GM18873 (cell line): ENCODE results near the gene TXNDC17.
"Not testable (repeated sequence)": the region's sequence is repeated elsewhere in the genome, so short reads cannot be mapped to it uniquely, and the experiment has no call there.

Experiments
- ATAC-seq: cut with Tn5 transposase; IDR thresholded peaks from one replicate; pipeline ENCODE4 v1.9.1; 2021; ENCODE audit warnings: mild to moderate bottlenecking, moderate library complexity, moderate number of reproducible peaks; ENCODE audit not compliant: unreplicated experiment, low FRiP score

The TXNDC17 gene

DNA sequence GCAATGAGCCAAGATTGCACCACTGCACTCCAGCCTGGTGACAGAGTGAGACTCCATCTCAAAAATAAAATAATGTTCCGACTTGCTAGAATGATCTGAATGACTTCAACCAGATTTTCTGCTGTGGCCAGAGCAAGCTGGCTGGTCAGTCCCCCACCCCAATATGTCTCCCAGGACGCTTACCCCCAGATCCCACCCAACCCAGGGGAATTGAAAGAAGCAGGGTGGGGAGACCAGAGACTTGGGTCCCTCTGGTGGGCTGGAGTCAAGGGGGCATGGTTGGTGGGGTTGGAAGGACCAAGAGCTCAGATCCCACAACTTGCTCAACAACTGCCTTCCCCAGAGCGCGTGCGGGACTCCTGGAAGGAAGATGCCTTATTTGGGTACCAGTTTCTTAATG is 17.6 kb downstream of the TXNDC17 start:
- not testable (repeated sequence) for ATAC-seq

DNA sequence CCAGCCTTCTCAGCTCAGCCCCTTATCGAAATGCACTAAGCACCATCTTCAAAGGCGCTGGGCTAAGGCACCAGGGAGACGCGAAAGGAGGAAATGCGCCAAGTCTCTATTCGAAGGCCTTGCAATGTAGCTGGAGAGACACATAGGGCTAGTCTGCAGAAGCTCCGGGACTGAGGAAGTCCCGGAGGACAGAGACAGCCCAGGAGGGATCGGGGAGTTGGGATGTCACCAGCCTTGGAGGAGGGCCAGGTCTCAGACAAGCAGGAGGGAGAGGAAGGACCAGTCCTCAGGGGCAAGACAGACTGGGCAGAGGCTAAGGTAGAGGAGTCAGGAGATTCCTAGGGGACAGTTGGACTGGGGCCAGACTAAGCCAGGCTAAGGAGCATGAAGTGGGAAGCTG is 19.2 kb downstream of the TXNDC17 start:
- ATAC-seq: no peak

DNA sequence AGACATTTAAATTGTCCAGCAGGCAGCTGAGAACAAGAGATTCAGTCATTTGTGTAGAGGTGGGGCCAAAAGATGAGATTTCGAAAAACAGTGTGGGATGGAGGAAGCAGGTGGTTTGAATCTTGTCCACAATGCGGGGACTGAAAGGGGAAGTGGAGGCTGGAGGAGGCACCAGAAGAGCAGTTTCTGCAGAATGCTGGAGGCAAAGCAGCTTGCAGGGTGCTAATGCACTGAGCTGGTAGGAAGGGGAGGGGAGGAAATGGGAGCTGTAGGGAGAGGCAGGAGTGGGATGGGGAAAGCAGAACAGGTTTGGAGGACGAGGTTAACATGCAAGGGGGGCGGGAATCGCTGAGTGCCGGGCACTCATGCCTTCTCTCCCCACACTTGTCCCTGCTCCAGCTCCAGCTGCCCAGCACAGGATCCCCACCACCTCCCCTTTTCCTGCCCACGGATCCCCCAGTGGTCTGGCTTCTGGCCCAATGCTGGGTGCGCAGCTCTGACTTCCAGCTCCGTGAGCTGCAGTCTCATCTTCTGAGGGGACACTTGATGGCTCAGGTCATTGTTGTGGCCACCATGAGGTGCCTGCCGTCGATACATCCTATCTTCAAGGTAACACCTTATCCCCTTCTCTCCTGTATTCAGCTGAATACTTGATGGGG is 20.1 kb downstream of the TXNDC17 start:
- ATAC-seq: peak; percentile 73

DNA sequence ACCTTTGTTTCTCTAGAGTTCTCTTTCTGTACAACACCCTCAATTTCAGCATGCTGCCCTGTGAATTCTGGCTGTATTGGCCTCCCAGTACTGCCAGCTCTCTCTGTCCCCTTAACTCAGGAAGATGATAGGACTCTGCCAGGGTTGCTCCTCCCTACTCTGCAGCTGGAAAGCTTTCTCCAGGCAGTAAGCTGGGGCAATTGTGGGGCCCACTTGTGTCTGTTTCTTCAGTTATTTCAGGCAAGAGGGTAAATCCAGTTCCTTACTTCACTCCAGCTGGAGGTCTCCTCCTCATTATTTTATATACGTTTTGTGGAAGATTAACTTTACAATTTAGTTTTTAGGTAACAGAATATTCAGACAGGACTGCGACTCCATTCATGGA is 20.6 kb downstream of the TXNDC17 start:
- ATAC-seq: no peak

DNA sequence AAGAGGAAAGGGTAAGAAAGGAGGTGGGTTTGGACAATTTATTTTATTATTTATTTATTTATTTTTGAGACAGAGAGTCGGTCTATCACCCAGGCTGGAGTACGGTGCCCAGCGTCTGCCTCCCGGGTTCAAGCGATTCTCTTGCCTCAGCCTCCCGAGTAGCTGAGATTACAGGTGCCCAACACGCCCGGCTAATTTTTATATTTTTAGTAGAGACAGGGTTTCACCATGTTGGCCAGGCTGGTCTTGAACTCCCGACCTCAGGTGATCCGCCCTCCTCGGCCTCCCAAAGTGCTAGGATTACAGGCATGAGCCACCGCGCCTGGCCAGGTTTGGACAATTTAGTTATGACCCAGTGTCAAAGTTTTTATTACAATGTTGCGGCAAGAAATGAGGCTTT is 22.3 kb downstream of the TXNDC17 start:
- not testable (repeated sequence) for ATAC-seq

DNA sequence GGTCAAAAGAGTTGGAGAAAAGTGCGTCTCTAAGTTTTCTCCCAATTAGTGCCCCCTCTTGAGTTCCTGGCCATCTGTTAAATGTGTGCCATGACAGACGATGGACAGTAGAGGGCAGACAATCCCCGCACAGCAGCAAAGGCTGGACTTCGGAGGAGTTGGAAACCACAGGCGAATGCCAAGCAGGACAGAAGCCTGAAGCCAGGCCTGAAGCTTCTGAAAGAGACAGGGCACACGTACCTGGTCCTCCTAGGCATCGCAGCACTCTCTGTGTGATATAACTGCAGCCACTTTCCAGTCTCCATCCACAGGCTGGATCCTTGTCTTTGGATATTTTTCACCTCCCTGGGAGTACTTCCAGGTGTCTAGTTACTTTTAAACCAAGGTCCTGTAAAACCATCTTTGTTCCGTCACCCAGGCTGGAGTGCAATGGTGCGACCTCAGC is 25.2 kb downstream of the TXNDC17 start:
- ATAC-seq: no peak

DNA sequence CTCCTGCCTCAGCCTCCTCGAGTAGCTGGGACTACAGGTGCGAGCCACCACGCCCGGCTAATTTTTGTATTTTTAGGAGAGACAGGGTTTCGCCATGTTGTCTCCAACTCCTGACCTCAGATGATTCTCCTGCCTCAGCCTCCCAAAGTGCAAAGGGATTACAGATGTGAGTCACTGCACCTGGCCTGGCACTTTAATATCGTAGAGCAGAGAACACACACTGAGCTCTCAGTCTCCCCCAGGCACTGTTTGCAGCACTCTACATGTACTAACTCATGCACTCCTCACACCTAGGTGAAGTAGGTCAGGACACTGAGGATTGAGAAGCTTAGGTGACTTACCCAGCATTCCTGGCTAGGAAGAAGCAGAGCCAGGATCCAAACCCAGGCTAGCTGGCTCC is 25.7 kb downstream of the TXNDC17 start:
- ATAC-seq: no peak

DNA sequence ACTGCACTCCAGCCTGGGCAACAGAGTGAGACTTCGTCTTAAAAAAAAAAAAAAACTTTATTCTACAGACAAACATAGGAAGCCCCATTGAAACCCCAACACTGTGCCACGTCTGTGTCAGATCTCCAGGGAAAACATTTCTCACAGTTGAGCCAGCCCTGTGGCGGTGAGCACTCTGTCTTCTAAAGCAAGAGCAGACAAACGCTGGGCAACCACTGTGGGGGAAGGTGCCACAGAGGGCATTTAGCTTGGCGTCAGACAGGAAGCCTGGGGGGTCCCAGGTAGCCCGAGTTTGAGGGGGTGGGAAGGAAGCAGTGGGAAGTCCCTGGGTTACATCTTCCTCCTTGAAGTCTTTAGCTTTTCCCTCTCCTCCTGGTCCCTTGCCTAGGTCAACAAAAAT is 26.7 kb downstream of the TXNDC17 start:
- ATAC-seq: no peak

DNA sequence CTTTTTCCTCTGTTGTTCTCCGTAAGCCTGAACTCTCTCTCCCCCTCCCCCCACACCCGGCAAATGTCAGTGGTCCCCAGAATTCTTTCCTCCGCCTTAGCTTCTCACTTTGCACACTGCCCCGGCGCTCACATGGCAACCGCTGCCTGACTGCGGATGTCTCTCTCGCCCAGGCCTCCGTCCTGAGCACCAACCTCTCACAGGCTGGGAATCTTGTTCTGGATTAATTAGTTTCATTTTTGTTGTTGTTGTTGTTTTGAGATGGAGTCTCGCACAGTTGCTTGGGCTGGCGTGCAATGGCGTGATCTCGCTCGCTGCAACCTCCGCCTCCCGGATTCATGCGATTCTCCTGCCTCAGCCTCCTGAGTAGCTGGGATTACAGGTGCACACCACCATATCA is 27.4 kb downstream of the TXNDC17 start:
- no peak for ATAC-seq

DNA sequence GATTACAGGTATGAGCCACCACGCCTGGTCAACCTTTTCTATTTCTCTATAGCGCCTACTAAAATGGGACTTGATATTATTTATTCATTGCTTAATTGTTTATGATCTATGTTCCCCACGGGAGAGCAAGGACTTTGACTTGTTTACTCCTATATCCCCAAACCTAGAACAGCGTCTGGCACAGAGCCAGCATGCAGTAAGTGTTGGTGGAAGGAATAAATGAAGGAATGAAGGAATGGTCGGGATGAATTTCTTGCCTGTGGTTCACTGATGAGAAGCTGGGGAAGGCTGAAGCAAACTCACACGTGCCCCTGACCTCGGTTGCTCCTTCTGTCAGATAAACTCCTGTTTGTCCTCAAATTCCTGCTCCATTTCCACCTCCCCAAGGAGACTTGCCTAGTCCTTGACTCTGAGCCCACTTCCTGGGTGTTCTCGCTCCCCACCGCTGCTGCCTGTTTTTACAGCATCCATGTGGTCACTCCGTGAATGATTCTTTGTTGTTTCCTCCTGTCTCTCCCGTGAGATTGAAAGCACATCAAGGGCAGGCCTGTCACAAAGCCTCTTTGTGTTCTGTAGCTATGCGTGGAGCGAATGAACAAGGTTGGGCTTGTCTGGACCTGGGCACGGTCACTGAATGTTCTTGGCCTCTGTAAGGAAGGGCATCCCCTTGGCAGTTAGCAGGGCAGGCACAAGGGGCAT is 28.0 kb downstream of the TXNDC17 start:
- ATAC-seq: no peak

DNA sequence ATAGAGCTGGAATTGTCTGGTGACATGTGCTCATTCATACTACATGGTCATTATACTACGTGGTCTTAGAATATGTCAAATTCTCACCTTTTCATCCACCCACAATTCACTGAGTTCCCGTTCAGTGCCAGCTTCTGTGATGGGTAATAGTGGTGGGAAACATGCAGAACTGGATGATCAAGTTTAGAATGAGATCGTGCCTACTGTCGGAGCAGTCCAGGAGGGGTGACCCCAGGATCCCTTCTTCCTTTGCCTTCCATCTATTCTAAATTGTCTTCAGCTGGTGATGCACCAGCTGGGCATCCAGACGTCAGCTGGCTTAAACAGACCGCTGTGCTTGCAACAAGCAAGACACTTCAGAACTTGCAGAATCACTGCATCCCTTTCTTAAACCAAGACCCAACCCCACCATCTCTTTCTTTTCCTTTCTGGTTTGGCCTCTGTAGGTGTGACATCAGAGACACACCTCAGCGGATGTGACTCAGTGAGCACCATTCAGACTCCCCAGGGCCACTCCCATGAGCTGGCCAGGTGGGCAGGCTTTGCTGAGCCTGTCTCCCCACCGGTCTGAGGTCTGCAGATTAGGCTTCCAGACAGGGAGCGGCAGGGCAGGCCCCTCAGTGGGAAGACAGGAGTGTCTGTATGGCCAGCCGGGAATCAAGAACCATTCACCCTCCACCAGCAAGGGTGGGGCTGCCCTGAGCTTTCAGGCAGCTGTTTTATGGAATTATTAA is 28.8 kb downstream of the TXNDC17 start:
- no peak for ATAC-seq

DNA sequence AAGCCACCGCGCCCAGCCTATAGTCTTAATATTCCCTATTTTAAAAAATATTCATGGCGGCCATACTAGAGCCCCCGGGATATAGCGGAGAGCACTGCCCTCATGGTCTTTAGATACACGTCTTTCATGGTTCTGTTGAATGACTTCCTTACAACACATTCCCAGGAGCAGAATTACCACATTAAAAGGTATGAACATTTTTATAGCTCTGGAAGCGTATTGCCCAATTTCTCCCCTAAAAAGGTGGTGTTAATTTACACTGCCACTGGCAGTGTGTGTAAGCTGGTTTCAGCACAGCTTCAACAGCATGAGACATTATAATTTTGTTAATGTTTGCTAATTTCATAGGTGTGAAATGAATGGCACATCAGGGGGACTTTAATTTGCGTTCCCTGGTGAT is 29.7 kb downstream of the TXNDC17 start:
- ATAC-seq: no peak

DNA sequence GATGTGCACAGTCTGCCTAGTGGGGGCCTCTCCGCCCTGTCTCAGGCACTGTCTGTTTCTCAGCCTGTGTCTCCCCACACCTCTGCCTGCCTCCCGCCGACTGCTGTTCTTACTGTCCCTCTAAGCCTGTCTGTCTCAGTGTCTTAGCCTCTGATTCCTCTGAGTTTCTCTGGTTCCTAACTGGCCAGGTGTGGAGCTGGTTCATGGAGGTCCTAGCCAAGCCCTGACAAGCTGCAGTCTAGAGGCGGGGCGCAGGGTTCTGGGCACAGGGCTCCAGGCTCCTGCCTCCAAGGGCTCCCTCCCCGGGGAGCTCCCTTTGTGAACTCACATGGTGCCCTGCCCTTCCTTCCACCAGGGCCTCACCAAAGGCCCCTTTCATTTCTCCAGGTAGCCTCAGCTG is 30.1 kb downstream of the TXNDC17 start:
- ATAC-seq: no peak

DNA sequence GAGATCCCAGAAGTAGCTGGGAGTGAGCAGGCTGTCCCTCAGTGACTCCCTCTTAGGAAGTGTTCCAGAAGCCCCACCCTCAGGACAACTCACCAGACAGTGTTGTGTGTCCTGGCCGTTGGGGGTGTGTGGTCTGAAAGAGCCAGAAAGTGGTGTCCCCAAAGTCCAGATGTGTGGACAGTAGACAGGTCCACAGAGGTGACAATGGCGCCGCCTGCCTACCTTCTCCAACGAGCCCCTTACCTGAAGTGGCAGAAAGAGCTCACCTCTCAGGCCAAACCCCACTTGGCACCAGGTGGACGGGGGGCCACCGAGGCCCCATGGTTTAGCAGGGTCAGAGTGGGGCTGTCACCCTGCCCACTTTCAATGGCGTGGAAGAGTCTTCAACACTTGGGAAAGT is 30.6 kb downstream of the TXNDC17 start:
- ATAC-seq: no peak

DNA sequence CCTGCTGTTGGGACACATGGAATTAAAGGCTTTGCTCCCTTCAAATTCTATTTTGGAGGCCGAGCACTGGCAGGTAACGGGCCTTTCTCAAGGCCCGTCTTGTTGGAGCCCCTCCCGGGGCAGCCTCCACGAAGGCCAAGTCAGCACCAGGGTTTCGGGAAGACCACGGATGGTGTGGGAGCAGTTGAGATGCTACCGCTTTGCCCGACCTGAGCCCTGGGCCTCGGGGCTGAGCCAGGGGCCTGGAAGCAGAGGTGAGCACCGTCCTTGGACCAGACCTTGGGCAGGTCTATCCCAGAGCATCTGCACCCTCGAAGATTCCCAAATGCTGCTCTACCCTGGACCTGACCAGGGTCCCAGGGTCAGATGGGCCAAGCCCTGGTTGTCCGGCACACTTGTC is 33.7 kb downstream of the TXNDC17 start:
- ATAC-seq: no peak

DNA sequence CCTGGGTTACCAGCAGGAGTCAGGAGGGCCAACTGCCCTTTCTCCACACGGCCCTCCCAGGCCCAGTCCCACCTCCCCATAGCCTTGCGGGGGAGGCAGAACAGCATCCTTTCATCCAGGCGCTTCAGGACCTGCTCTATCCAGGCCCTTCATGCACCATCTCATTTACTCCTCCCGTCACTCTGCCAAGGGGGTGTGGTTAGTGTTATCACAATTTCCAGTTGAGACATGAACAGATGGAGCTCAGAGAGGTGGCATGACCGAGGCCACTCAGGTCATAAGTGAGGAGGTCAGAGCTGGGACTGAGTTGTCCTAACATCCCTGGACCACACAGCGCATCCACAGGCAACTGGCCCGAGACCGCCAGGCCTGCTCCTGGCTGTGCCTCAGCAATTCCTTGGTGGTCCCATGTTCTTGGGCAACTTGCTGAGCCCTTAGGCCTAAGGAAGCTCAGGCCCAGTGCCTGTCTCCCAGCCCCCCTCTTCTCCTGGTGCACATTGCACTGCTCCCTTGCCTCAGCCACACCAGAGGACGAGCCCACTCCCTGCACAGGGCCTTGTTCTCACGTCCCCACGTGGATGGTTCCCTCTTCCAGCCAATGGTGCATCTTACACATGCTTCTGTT is 34.5 kb downstream of the TXNDC17 start:
- ATAC-seq: no peak

DNA sequence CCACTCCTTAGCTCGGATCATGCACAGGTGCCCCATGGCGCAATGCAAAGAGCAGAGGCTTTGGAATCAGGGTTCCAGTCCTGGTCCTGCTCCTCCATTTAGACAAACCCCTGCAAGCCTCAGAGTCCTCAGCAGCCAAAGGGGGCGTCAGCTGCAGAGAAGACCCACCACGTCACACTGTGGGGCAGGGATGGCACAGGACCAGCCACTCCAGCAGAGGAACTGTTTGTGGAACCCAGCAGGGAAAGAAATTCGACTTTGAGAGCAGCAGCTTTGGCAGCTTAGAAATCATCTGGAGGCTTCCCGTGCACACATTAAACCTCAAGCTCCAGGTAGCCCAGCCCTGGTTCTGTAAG is 35.9 kb downstream of the TXNDC17 start:
- ATAC-seq: no peak

DNA sequence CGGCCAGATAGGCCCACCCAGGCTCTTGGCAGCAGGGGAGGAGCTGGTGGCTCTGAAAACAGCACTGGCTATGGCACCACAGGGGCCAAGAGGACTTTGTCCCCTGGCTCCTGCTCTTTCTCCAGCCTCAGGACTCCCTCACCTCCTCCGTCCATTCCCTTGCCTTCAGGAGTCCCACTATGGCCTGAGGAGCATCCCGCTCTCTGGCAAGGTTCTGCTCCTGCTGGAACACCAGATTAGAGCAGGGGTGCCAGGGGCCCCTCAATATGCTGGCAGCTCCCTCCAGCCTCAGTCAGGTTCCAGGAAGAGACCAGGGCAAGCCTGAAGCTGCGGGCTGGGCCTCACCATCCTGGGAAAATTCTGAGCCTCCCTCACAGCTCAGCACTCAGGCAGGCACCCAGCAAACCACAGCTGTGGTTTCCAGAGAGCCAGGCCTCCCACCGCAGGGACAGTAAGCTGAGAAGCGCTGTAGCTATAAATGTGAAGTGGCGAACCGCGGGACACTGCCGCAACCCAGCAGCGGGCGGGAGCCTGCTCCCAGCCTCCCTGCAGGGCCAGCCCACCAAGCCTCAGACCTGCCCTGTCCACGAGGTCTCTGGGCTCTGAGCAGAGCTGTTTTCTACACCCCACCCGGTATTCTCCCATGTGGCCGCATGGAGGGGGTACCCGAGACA is 36.4 kb downstream of the TXNDC17 start:
- ATAC-seq: no peak

DNA sequence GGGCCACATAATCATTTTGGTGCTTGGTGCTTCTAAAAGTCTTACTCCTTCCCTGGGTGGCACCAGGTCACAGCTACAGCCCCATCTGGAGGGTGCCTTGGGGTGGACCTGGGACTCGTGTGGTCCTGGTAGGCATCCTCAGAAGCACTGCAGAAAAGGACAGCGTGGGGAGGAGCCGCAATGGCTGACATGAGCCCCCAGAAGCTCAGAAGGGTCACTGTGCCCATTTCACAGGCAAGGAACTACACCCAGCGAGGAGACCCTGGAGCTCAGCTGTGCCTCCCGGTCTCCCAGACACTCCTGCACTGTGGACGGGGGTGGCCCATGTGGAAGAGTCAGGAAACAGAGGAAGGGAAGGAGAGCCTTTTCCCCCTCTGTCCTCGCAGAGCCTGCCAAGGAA is 37.1 kb downstream of the TXNDC17 start:
- ATAC-seq: no peak

DNA sequence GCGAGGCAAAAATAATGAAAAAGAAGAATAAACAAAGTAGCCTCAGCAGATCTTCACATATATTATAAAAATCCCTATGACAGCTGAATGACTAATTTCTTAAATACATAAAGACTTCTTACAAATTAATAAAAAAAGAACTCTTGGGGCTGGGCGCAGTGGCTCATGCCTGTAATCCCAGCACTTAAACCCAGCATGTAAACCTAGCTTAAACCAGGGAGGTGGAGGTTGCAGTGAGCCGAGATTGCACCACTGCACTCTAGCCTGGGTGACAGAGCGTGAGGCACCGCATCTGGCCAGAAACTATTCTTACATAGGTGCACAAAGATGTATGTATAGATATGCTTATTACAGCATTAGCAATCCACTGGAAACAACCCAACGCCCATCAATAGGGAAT is 38.4 kb downstream of the TXNDC17 start:
- no peak for ATAC-seq

DNA sequence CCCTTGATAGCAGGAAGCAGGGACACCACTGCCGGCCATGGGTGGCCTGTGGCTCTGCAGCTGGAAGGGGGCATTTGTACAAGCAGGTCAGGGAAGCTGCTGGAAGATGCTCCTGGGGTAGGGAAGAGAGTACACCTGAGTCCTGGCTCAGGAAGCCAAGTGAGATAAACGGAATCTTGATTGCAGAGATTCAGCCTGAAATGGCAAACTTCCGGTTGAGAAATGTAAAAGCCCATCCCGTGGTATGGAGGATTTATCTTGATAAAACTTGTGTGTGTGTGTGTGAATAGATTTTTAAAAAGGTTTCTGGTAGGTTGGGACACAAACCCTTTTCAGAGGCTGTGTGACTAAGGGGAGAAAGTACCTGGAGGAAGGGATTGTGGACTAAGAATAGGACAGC is 40.3 kb downstream of the TXNDC17 start:
- ATAC-seq: no peak
